H9 (cell line): ENCODE data around the gene CER1. TPM values are rescaled to one million over a fixed set of nuclear protein-coding genes. Genes with fewer than 3 reads are reported as not detected.

ENCODE experiments used
- DNase-seq: peaks from one replicate; pipeline ENCODE4 v3.0.0-alpha.2; 2017
- H2AFZ ChIP-seq: one replicate; pipeline ENCODE4 v1.6.1; 2013; ENCODE audit warnings: mild to moderate bottlenecking, low read length, control low read depth, moderate library complexity
- H2AK5ac ChIP-seq: 2 replicates; pipeline ENCODE4 v1.6.1; 2013; ENCODE audit warnings: low read length, control low read depth, mixed read lengths; ENCODE audit not compliant: insufficient read length
- H2BK120ac ChIP-seq: one replicate; pipeline ENCODE4 v1.6.1; 2013; ENCODE audit warnings: low read depth, mild to moderate bottlenecking, low read length, control low read depth, inconsistent platforms; ENCODE audit not compliant: poor library complexity, severe bottlenecking
- H2BK12ac ChIP-seq: 2 replicates; pipeline ENCODE4 v1.6.1; 2013; ENCODE audit warnings: low read length, control low read depth, mixed read lengths, low read depth; ENCODE audit not compliant: insufficient read length
- H2BK15ac ChIP-seq: 2 replicates; pipeline ENCODE4 v1.6.1; 2013; ENCODE audit warnings: low read depth, low read length, control low read depth
- H2BK20ac ChIP-seq: one replicate; pipeline ENCODE4 v1.6.1; 2013; ENCODE audit warnings: low read depth, mild to moderate bottlenecking, low read length, control low read depth, inconsistent platforms; ENCODE audit not compliant: poor library complexity, severe bottlenecking
- H2BK5ac ChIP-seq: 2 replicates; pipeline ENCODE4 v1.6.1; 2013; ENCODE audit warnings: low read length, control low read depth, mixed read lengths; ENCODE audit not compliant: insufficient read length
- H3K14ac ChIP-seq: 2 replicates; pipeline ENCODE4 v1.6.1; 2013; ENCODE audit warnings: low read length, control low read depth; ENCODE audit not compliant: insufficient read depth
- H3K18ac ChIP-seq: 2 replicates; pipeline ENCODE4 v1.6.1; 2013; ENCODE audit warnings: low read depth, mild to moderate bottlenecking, mixed read lengths, low read length, control low read depth; ENCODE audit not compliant: insufficient read length
- H3K23ac ChIP-seq: 2 replicates; pipeline ENCODE4 v1.6.1; 2013; ENCODE audit warnings: low read length, control low read depth, mixed read lengths, low read depth; ENCODE audit not compliant: insufficient read length
- H3K23me2 ChIP-seq: 2 replicates; pipeline ENCODE4 v1.6.1; 2013; ENCODE audit warnings: low read depth, mild to moderate bottlenecking, mixed read lengths, low read length, control low read depth; ENCODE audit not compliant: insufficient read length, poor library complexity, severe bottlenecking
- H3K27ac ChIP-seq: 2 replicates; pipeline ENCODE4 v1.5.1; 2013; ENCODE audit warnings: low read length, control low read depth, mixed read lengths, low read depth; ENCODE audit not compliant: insufficient read length
- H3K27me3 ChIP-seq: 2 replicates; pipeline ENCODE4 v1.6.1; 2013; ENCODE audit warnings: low read length, control low read depth, inconsistent platforms; ENCODE audit not compliant: insufficient read depth
- H3K4ac ChIP-seq: 2 replicates; pipeline ENCODE4 v1.6.1; 2013; ENCODE audit warnings: low read depth, mild to moderate bottlenecking, control low read depth, inconsistent platforms, low read length, moderate library complexity
- H3K4me1 ChIP-seq: 2 replicates; pipeline ENCODE4 v1.6.1; 2013; ENCODE audit warnings: low read length, control low read depth, inconsistent platforms; ENCODE audit not compliant: insufficient read depth
- H3K4me2 ChIP-seq: 2 replicates; pipeline ENCODE4 v1.6.1; 2013; ENCODE audit warnings: low read length, control low read depth, mixed read lengths; ENCODE audit not compliant: insufficient read length, insufficient read depth
- H3K56ac ChIP-seq: 2 replicates; pipeline ENCODE4 v1.6.1; 2013; ENCODE audit warnings: low read depth, mild to moderate bottlenecking, mixed read lengths, low read length, control low read depth; ENCODE audit not compliant: insufficient read length
- H3K79me1 ChIP-seq: 2 replicates; pipeline ENCODE4 v1.6.1; 2013; ENCODE audit warnings: low read depth, mild to moderate bottlenecking, moderate library complexity, low read length, control low read depth, inconsistent platforms; ENCODE audit not compliant: insufficient read depth, poor library complexity, severe bottlenecking
- H3K79me2 ChIP-seq: 2 replicates; pipeline ENCODE4 v1.6.1; 2013; ENCODE audit warnings: low read length, control low read depth, inconsistent platforms; ENCODE audit not compliant: insufficient read depth
- H3K9ac ChIP-seq: 2 replicates; pipeline ENCODE4 v1.6.1; 2013; ENCODE audit warnings: low read length, control low read depth, mixed read lengths; ENCODE audit not compliant: insufficient read length; ENCODE audit errors: extremely low read depth
- H3K9me3 ChIP-seq: one replicate; pipeline ENCODE4 v1.6.1; 2013; ENCODE audit warnings: low read depth, low read length, inconsistent platforms; ENCODE audit not compliant: control insufficient read depth
- H3T11ph ChIP-seq: one replicate; pipeline ENCODE4 v1.6.1; 2013; ENCODE audit warnings: mild to moderate bottlenecking, low read length, control low read depth, inconsistent platforms
- H4K20me1 ChIP-seq: one replicate; pipeline ENCODE4 v1.6.1; 2013; ENCODE audit not compliant: control insufficient read depth, insufficient read length, insufficient read depth
- H4K5ac ChIP-seq: 2 replicates; pipeline ENCODE4 v1.6.1; 2013; ENCODE audit warnings: low read depth, mild to moderate bottlenecking, mixed read lengths, low read length, control low read depth; ENCODE audit not compliant: insufficient read length
- H4K8ac ChIP-seq: replicated peaks from 2 replicates; pipeline ENCODE4 v1.6.1; 2013; ENCODE audit warnings: low read length, control low read depth, mixed read lengths, low read depth; ENCODE audit not compliant: insufficient read length
- H4K91ac ChIP-seq: 2 replicates; pipeline ENCODE4 v1.6.1; 2013; ENCODE audit warnings: low read depth, mild to moderate bottlenecking, moderate library complexity, mixed read lengths, low read length, control low read depth; ENCODE audit not compliant: insufficient read length
- H3K27ac Mint-ChIP-seq, 3 experiments: 2 replicates in 2 of 3; 3 replicates in 1 of 3; pipeline ENCODE4 v1.8.0; 2020 to 2021; ENCODE audit warnings: mixed read lengths in 3 of 3, mild to moderate bottlenecking in 1 of 3, moderate library complexity in 1 of 3
- H3K27me3 Mint-ChIP-seq: 2 replicates; pipeline ENCODE4 v1.8.0; 2021; ENCODE audit warnings: low read depth, mild to moderate bottlenecking, moderate library complexity, mixed read lengths
- H3K36me3 Mint-ChIP-seq, 3 experiments: 2 replicates in 2 of 3; 3 replicates in 1 of 3; pipeline ENCODE4 v1.8.0; 2020 to 2021; ENCODE audit warnings: low read depth in 3 of 3, mixed read lengths in 3 of 3; ENCODE audit not compliant: insufficient read depth in 1 of 3
- H3K4me1 Mint-ChIP-seq, 2 experiments: 2 replicates each; pipeline ENCODE4 v1.8.0; 2020; ENCODE audit warnings: mixed read lengths in 2 of 2
- H3K4me3 Mint-ChIP-seq, 2 experiments: 2 replicates in 1 of 2; 3 replicates in 1 of 2; pipeline ENCODE4 v1.8.0; 2020 to 2021; ENCODE audit warnings: mild to moderate bottlenecking in 2 of 2, mixed read lengths in 2 of 2, moderate library complexity in 1 of 2
- H3K9me3 Mint-ChIP-seq, 2 experiments: 2 replicates in 1 of 2; 3 replicates in 1 of 2; pipeline ENCODE4 v1.8.0; 2020; ENCODE audit warnings: mild to moderate bottlenecking in 2 of 2, mixed read lengths in 2 of 2, moderate library complexity in 1 of 2
- CTCF ChIP-seq: fragments of 200-600 bp; sonication (generic); conservative IDR thresholded peaks from 3 replicates; pipeline ENCODE4 v1.8.0; 2021; ENCODE audit warnings: antibody characterized with exemption, mild to moderate bottlenecking
- WGBS: extraction: QIAGEN DNeasy Blood & Tissue Kit; methylation state at CpG from one replicate; pipeline ENCODE4 v1.1.7; 2013; ENCODE audit warnings: missing lambda C conversion rate, low lambda C conversion rate, mixed read lengths; ENCODE audit not compliant: insufficient read length; ENCODE audit errors: extremely low coverage; 5-methylcytosine and 5-hydroxymethylcytosine counted together
- total RNA-seq: library from RNA; stranded (reverse); gene quantifications from 2 replicates; pipeline ENCODE4 v1.2.1, GENCODE V29; 2021

Gene CER1
- total RNA-seq, 1 experiment from 2014 or later, result 22.3 TPM

GRCh38 chr9:14677872-14678271 is 44.7 kb downstream of the CER1 start:
- H2BK5ac ChIP-seq, result no peak overlapping the region
- H4K20me1 ChIP-seq, result no peaks in the 10 kb centered on the region
- no peak overlapping the region for H3T11ph ChIP-seq
- H3K9me3 ChIP-seq, result no peaks in the 10 kb centered on the region
- H4K5ac ChIP-seq, result no peak overlapping the region
- DNase-seq, result no peak
- H2BK120ac ChIP-seq, result no peak overlapping the region
- H4K91ac ChIP-seq, result no peak overlapping the region
- Mint-ChIP-seq H3K9me3 (no peaks in the 10 kb centered on the region), H3K36me3 (peaks cover 0 to 9% (median 0%) of the 10 kb centered on the region in 3 experiments; a peak in 4 of 7 replicates), H3K27me3 (no peaks in the 10 kb centered on the region), H3K4me3 (no peak overlapping the region), H3K27ac (no peak overlapping the region), H3K4me1 (0 out of 4 replicates have a peak, but pooled peaks cover 0 to 5% of the 10 kb centered on the region in 2 experiments)
- H4K8ac ChIP-seq, result no peak overlapping the region
- no peaks in the 10 kb centered on the region for H3K4me1 ChIP-seq
- TF ChIP-seq CTCF, result no peak
- H3K56ac ChIP-seq, result no peak overlapping the region
- no peak overlapping the region for H2BK20ac ChIP-seq
- no peak overlapping the region for H2BK15ac ChIP-seq
- H3K79me2 ChIP-seq, result no peaks in the 10 kb centered on the region
- H3K9ac ChIP-seq, result no peak overlapping the region
- no peak overlapping the region for H2AFZ ChIP-seq
- H3K79me1 ChIP-seq, result no peaks in the 10 kb centered on the region
- no peak overlapping the region for H3K23ac ChIP-seq
- no peaks in the 10 kb centered on the region for H3K27me3 ChIP-seq
- H3K18ac ChIP-seq, result no peak overlapping the region
- no peak overlapping the region for H3K14ac ChIP-seq
- H3K27ac ChIP-seq, result no peak overlapping the region
- no peaks in the 10 kb centered on the region for H3K23me2 ChIP-seq
- WGBS, result no CpG with 5 or more reads among the region's 6 CpGs
- H3K4me2 ChIP-seq, result no peak overlapping the region
- H2AK5ac ChIP-seq, result no peak overlapping the region
- no peak overlapping the region for H2BK12ac ChIP-seq
- H3K4ac ChIP-seq, result no peak overlapping the region
